ENCODE measurements around the gene IKZF3. TPM values are rescaled to one million over a fixed set of nuclear protein-coding genes. Genes with fewer than 3 reads are reported as not detected.
A peak's percentile ranks its signal among the peaks of the same experiment; 100 is the strongest.

Gene IKZF3
- total RNA-seq, 2 donors from 2014 or later: 4.8 to 5.6 TPM

GRCh38 chr17:39738568-39738901, 125.6 kb downstream of the IKZF3 start:
- ATAC-seq (ENCODE audit: insufficient number of reproducible peaks, low FRiP score, low read depth) (no peak), DNase-seq (ENCODE audit: low spot score) (no peak)
- TF ChIP-seq CTCF (IDR thresholded peaks at IDR 0.05): no peak
- Histone ChIP-seq H3K27ac (no peak overlapping the region), H3K4me3 (peak overlapping the region; percentile 66), H3K9me3 (no peaks in the 10 kb centered on the region), H3K4me1 (ENCODE audit: control insufficient read depth in 1 of 2, low read depth in 2 of 2) (peaks cover 9 to 35% of the 10 kb centered on the region in 2 donors), H3K36me3 (no peaks in the 10 kb centered on the region), H3K27me3 (replicated peaks; ENCODE audit: insufficient read depth) (no peaks in the 10 kb centered on the region)

GRCh38 chr17:39737760-39738567, 126.1 kb downstream of the IKZF3 start, which contains the start of gene GRB7:
GRB7 (plus strand) TSS chr17:39737938; CDS start chr17:39742302, 4,364 bp downstream.
- Histone ChIP-seq H3K4me1 (ENCODE audit: control insufficient read depth in 1 of 2, low read depth in 2 of 2) (peaks cover 9 to 35% of the 10 kb centered on the region in 2 donors), H3K27me3 (replicated peaks; ENCODE audit: insufficient read depth) (no peaks in the 10 kb centered on the region), H3K4me3 (peak within 1 kb of the TSS; percentile 66), H3K36me3 (no peaks in the 10 kb centered on the region), H3K9me3 (no peaks in the 10 kb centered on the region), H3K27ac (peak within 1 kb of the TSS in 1 of 2 donors; percentile 2)
- TF ChIP-seq CTCF (IDR thresholded peaks at IDR 0.05): no peak
- DNase-seq (ENCODE audit: low spot score) (no peak), ATAC-seq (ENCODE audit: insufficient number of reproducible peaks, low FRiP score, low read depth) (no peak)

- H3K4me1 ChIP-seq (ENCODE audit: control insufficient read depth in 1 of 2, low read depth in 2 of 2): peaks cover 9 to 35% of the 10 kb centered on the region in 2 donors
- no peaks in the 10 kb centered on the region for H3K27me3 ChIP-seq (replicated peaks; ENCODE audit: insufficient read depth)
- no peak overlapping the region for H3K4me3 ChIP-seq
- no peak for TF ChIP-seq CTCF (IDR thresholded peaks at IDR 0.05)
- ATAC-seq (ENCODE audit: insufficient number of reproducible peaks, low FRiP score, low read depth) (no peak), DNase-seq (ENCODE audit: low spot score) (no peak)
- H3K9me3 ChIP-seq: no peaks in the 10 kb centered on the region
- no peak overlapping the region for H3K27ac ChIP-seq
- no peaks in the 10 kb centered on the region for H3K36me3 ChIP-seq
These were observed 126.8 kb downstream of the IKZF3 start for GRCh38 chr17:39737206-39737759.

- Histone ChIP-seq H3K27ac (no peak overlapping the region), H3K27me3 (replicated peaks; ENCODE audit: insufficient read depth) (no peaks in the 10 kb centered on the region), H3K4me1 (ENCODE audit: control insufficient read depth in 1 of 2, low read depth in 2 of 2) (peaks cover 9 to 34% of the 10 kb centered on the region in 2 donors), H3K9me3 (no peaks in the 10 kb centered on the region), H3K36me3 (no peaks in the 10 kb centered on the region), H3K4me3 (no peak overlapping the region)
- no peak for ATAC-seq (ENCODE audit: insufficient number of reproducible peaks, low FRiP score, low read depth)
- no peak for TF ChIP-seq CTCF (IDR thresholded peaks at IDR 0.05)
- no peak for DNase-seq (ENCODE audit: low spot score)
These were observed 127.6 kb downstream of the IKZF3 start for GRCh38 chr17:39736319-39737165.

- Histone ChIP-seq H3K9me3 (no peaks in the 10 kb centered on the region), H3K27ac (no peak overlapping the region), H3K4me1 (ENCODE audit: control insufficient read depth in 1 of 2, low read depth in 2 of 2) (peaks cover 9 to 28% of the 10 kb centered on the region in 2 donors), H3K27me3 (replicated peaks; ENCODE audit: insufficient read depth) (no peaks in the 10 kb centered on the region), H3K4me3 (no peak overlapping the region), H3K36me3 (no peaks in the 10 kb centered on the region)
- no peak for ATAC-seq (ENCODE audit: insufficient number of reproducible peaks, low FRiP score, low read depth)
- no peak for DNase-seq (ENCODE audit: low spot score)
- no peak for TF ChIP-seq CTCF (IDR thresholded peaks at IDR 0.05)
These were observed 128.2 kb downstream of the IKZF3 start for GRCh38 chr17:39735882-39736281.

Measured in thoracic aorta (tissue), 2 donors.